ENCODE results near the gene ADGRL2. TPM values are rescaled to one million over a fixed set of nuclear protein-coding genes. Genes with fewer than 3 reads are reported as not detected.

The ADGRL2 gene
- total and polyA plus RNA-seq, 2 of the 4 experiments (the other 2 are of a cell fraction): 17.0 to 42.7 TPM

DNA sequence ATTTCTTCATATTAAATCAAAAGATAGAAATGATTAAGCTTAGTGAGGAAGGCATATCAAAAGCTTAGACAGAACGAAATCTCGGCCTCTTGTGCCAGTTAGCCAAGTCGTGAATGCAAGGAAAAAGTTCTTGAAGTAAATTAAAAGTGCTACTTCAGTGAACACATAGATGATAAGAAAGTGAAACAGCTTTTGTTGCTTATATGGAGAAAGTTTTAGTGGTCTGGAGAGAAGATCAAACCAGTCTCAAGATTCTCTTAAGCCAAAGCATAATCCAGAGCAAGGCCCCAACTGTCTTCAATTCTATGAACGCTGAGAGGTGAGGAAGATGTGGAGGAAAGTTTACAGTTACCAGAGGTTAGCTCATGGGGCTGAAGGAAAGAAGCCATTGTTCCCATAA, 88.4 kb downstream of the ADGRL2 start:
- no TSS peak for BruUV-seq (replicated peaks)

More for the DNA sequence above, 88.4 kb downstream of the ADGRL2 start:
- Histone ChIP-seq H3K9ac (ENCODE audit: low read depth, low read length) (no peak overlapping the region), H3K4me3 (ENCODE audit: insufficient read depth, low read depth, low read length) (no peak overlapping the region), H4K8ac (ENCODE audit: low read depth in 2 of 2, low read length in 2 of 2) (no peak overlapping the region), H3K36me3 (ENCODE audit: control insufficient read depth, insufficient read depth, low read length) (no peaks in the 10 kb centered on the region), H4K20me1 (ENCODE audit: insufficient read depth, low read length) (no peaks in the 10 kb centered on the region), H2AK9ac (replicated peaks; ENCODE audit: low read depth, low read length, poor library complexity) (no peak overlapping the region), H3K4me2 (ENCODE audit: low read depth, low read length) (no peak overlapping the region), H3K27ac (ENCODE audit: insufficient read depth, low read length) (no peak overlapping the region), H3K56ac (ENCODE audit: extremely low read depth, insufficient read depth, low read length) (no peak overlapping the region), H3K4ac (ENCODE audit: low read depth, low read length) (no peak overlapping the region), H3K4me1 (ENCODE audit: control insufficient read depth, insufficient read depth, low read length) (no peaks in the 10 kb centered on the region), H3K27me3 (ENCODE audit: control insufficient read depth, insufficient read depth, low read length) (no peaks in the 10 kb centered on the region), H2BK15ac (ENCODE audit: low read depth, low read length) (no peak overlapping the region), H3K9me3 (ENCODE audit: control insufficient read depth, insufficient read depth, low read length) (no peaks in the 10 kb centered on the region), H3K9me1 (ENCODE audit: insufficient read depth, low read length) (no peaks in the 10 kb centered on the region), H3K14ac (replicated peaks; ENCODE audit: low read depth, low read length) (no peak overlapping the region), H2BK20ac (ENCODE audit: low read depth, low read length) (no peak overlapping the region), H2AK5ac (ENCODE audit: low read depth, low read length) (no peak overlapping the region), H4K91ac (ENCODE audit: insufficient read depth, low read depth, low read length) (no peak overlapping the region), H4K5ac (ENCODE audit: low read depth, low read length) (no peak overlapping the region), H3K23ac (ENCODE audit: low read depth, low read length) (no peak overlapping the region), H3K18ac (ENCODE audit: low read depth, low read length) (no peak overlapping the region), H2BK5ac (ENCODE audit: low read depth, low read length, poor library complexity, severe bottlenecking) (no peak overlapping the region), H2AFZ (replicated peaks; ENCODE audit: low read length, poor library complexity) (no peak overlapping the region), H3K79me1 (ENCODE audit: low read depth in 1 of 2, low read length in 2 of 2) (no peaks in the 10 kb centered on the region), H2BK120ac (ENCODE audit: low read depth, low read length) (no peak overlapping the region)
- ChIA-PET POLR2A (ENCODE audit: unreplicated experiment) (no interaction called here), CTCF (interaction anchor here (0.7 kb wide), 1 partner anchor 17 kb away, joined by 3 read pairs; no protein-coding TSS in a partner anchor)
- in situ Hi-C loops (cut with MboI; ENCODE audit: low sequenced_read_pairs) (no loop called here), intact Hi-C loops (cut with micrococcal nuclease) (no loop called here), dilution Hi-C loops (cut with HindIII; ENCODE audit: low sequenced_read_pairs, unreplicated experiment) (no loop called here)
- ATAC-seq (ENCODE audit: low read depth) (no peak), DNase-seq (no peak)
- TF ChIP-seq RAD21 (IDR thresholded peaks at IDR 0.05; ENCODE audit: low read length) (no peak), MAFK (IDR thresholded peaks at IDR 0.05; ENCODE audit: low read depth, low read length) (no peak), POLR2A (IDR thresholded peaks at IDR 0.05; ENCODE audit: low read depth, low read length) (no peak), BHLHE40 (IDR thresholded peaks at IDR 0.05; ENCODE audit: low read depth, low read length) (no peak), SMC3 (IDR thresholded peaks at IDR 0.05; ENCODE audit: low read depth, low read length) (no peak), FOS (IDR thresholded peaks at IDR 0.05; ENCODE audit: low read depth, low read length) (no peak), RCOR1 (IDR thresholded peaks at IDR 0.05; ENCODE audit: insufficient replicate concordance, low read length) (no peak), MAZ (IDR thresholded peaks at IDR 0.05; ENCODE audit: borderline replicate concordance, low read depth, low read length) (no peak), MXI1 (IDR thresholded peaks at IDR 0.05; ENCODE audit: borderline replicate concordance, low read depth, low read length) (no peak), NFE2L2 (IDR thresholded peaks at IDR 0.05; ENCODE audit: low read depth, low read length) (no peak), RFX5 (IDR thresholded peaks at IDR 0.05; ENCODE audit: low read depth, low read length) (no peak), CEBPB (IDR thresholded peaks at IDR 0.05; ENCODE audit: low read depth, low read length) (no peak), CHD1 (IDR thresholded peaks at IDR 0.05; ENCODE audit: low read depth, low read length) (no peak)
- TF ChIP-seq, protein P1, sequence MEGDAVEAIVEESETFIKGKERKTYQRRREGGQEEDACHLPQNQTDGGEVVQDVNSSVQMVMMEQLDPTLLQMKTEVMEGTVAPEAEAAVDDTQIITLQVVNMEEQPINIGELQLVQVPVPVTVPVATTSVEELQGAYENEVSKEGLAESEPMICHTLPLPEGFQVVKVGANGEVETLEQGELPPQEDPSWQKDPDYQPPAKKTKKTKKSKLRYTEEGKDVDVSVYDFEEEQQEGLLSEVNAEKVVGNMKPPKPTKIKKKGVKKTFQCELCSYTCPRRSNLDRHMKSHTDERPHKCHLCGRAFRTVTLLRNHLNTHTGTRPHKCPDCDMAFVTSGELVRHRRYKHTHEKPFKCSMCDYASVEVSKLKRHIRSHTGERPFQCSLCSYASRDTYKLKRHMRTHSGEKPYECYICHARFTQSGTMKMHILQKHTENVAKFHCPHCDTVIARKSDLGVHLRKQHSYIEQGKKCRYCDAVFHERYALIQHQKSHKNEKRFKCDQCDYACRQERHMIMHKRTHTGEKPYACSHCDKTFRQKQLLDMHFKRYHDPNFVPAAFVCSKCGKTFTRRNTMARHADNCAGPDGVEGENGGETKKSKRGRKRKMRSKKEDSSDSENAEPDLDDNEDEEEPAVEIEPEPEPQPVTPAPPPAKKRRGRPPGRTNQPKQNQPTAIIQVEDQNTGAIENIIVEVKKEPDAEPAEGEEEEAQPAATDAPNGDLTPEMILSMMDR (conservative IDR thresholded peaks at IDR 0.05; ENCODE audit: low read depth, low read length): no peak
- TF ChIP-seq, protein P2, sequence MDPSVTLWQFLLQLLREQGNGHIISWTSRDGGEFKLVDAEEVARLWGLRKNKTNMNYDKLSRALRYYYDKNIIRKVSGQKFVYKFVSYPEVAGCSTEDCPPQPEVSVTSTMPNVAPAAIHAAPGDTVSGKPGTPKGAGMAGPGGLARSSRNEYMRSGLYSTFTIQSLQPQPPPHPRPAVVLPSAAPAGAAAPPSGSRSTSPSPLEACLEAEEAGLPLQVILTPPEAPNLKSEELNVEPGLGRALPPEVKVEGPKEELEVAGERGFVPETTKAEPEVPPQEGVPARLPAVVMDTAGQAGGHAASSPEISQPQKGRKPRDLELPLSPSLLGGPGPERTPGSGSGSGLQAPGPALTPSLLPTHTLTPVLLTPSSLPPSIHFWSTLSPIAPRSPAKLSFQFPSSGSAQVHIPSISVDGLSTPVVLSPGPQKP (IDR thresholded peaks at IDR 0.05; ENCODE audit: borderline replicate concordance, low read depth, low read length): no peak
- TF ChIP-seq, protein P3, sequence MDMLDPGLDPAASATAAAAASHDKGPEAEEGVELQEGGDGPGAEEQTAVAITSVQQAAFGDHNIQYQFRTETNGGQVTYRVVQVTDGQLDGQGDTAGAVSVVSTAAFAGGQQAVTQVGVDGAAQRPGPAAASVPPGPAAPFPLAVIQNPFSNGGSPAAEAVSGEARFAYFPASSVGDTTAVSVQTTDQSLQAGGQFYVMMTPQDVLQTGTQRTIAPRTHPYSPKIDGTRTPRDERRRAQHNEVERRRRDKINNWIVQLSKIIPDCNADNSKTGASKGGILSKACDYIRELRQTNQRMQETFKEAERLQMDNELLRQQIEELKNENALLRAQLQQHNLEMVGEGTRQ (IDR thresholded peaks at IDR 0.05; ENCODE audit: low read depth, low read length): no peak
- WGBS, 2 experiments (ENCODE audit: extremely low coverage in 2 of 2, insufficient read length in 1 of 2): no CpG with 5 or more reads among the region's 4 CpGs

Measured in IMR-90 (cell line).